Progenitor cell of endocrine pancreas (in vitro differentiated cells): Measurements from ENCODE around the gene SLC25A52. TPM values are rescaled to one million over a fixed set of nuclear protein-coding genes. Genes with fewer than 3 reads are reported as not detected.
"Not testable (repeated sequence)": the region's sequence is repeated elsewhere in the genome, so short reads cannot be mapped to it uniquely, and the experiment has no call there.

Experiments used
- DNase-seq: peaks from one replicate; pipeline ENCODE4 v3.0.0; 2021; ENCODE audit warnings: low spot score; ENCODE audit not compliant: unreplicated experiment
- H3K27ac Mint-ChIP-seq: 2 replicates; pipeline ENCODE4 v1.8.0; 2021; ENCODE audit warnings: mild to moderate bottlenecking, moderate library complexity, mixed read lengths
- H3K27me3 Mint-ChIP-seq: 2 replicates; pipeline ENCODE4 v1.8.0; 2021; ENCODE audit warnings: mixed read lengths
- H3K36me3 Mint-ChIP-seq: 2 replicates; pipeline ENCODE4 v1.8.0; 2022; ENCODE audit warnings: mixed read lengths; ENCODE audit not compliant: insufficient read depth
- H3K4me1 Mint-ChIP-seq: 2 replicates; pipeline ENCODE4 v1.8.0; 2021; ENCODE audit warnings: low read depth, mixed read lengths
- H3K4me3 Mint-ChIP-seq: 2 replicates; pipeline ENCODE4 v1.8.0; 2021; ENCODE audit warnings: low read depth, mild to moderate bottlenecking, moderate library complexity, mixed read lengths
- H3K9me3 Mint-ChIP-seq: 2 replicates; pipeline ENCODE4 v1.8.0; 2021; ENCODE audit warnings: low read depth, mixed read lengths
- CTCF ChIP-seq: fragments of 200-600 bp; sonication (generic); IDR thresholded peaks from one replicate; pipeline ENCODE4 v1.5.0; 2021; ENCODE audit warnings: antibody characterized with exemption, mild to moderate bottlenecking; ENCODE audit not compliant: unreplicated experiment
- total RNA-seq: library from RNA; stranded (reverse); gene quantifications from 2 replicates; pipeline ENCODE4 v1.2.1, GENCODE V29; 2021

The SLC25A52 gene
- total RNA-seq, 1 donor from 2014 or later, result not detected

- peaks cover 4% of the 10 kb centered on the region for H3K36me3 Mint-ChIP-seq
- peaks cover 19% of the 10 kb centered on the region for H3K9me3 Mint-ChIP-seq
- DNase-seq, result no peak
- H3K4me1 Mint-ChIP-seq, result no peaks in the 10 kb centered on the region
- H3K27ac Mint-ChIP-seq, result no peak overlapping the region
- no peak for TF ChIP-seq CTCF
- no peaks in the 10 kb centered on the region for H3K27me3 Mint-ChIP-seq
- H3K4me3 Mint-ChIP-seq, result no peak overlapping the region
Observed at GRCh38 chr18:31740180-31740579, 20.5 kb downstream of the SLC25A52 start.

- no peaks in the 10 kb centered on the region for H3K4me1 Mint-ChIP-seq
- H3K27me3 Mint-ChIP-seq, result no peaks in the 10 kb centered on the region
- no peak overlapping the region for H3K4me3 Mint-ChIP-seq
- peaks cover 4% of the 10 kb centered on the region for H3K36me3 Mint-ChIP-seq
- no peak overlapping the region for H3K27ac Mint-ChIP-seq
- peaks cover 19% of the 10 kb centered on the region for H3K9me3 Mint-ChIP-seq
- TF ChIP-seq CTCF, result no peak
- no peak for DNase-seq
Observed at GRCh38 chr18:31739651-31740050, 21.0 kb downstream of the SLC25A52 start.

GRCh38 chr18:31738460-31739407 lies 21.9 kb downstream of the SLC25A52 start:
- no peak for DNase-seq
- Mint-ChIP-seq H3K4me3 (no peak overlapping the region), H3K27ac (no peak overlapping the region), H3K9me3 (peaks cover 23% of the 10 kb centered on the region), H3K4me1 (no peaks in the 10 kb centered on the region), H3K36me3 (peaks cover 4% of the 10 kb centered on the region), H3K27me3 (no peaks in the 10 kb centered on the region)
- TF ChIP-seq CTCF, result no peak

- TF ChIP-seq CTCF, result no peak
Observed at GRCh38 chr18:31736630-31737029, 24.1 kb downstream of the SLC25A52 start.

GRCh38 chr18:31731628-31732027 lies 29.1 kb downstream of the SLC25A52 start:
- no peak overlapping the region for H3K27ac Mint-ChIP-seq
- no peak for DNase-seq
- H3K9me3 Mint-ChIP-seq, result peaks cover 7% of the 10 kb centered on the region
- H3K36me3 Mint-ChIP-seq, result no peaks in the 10 kb centered on the region
- no peaks in the 10 kb centered on the region for H3K4me1 Mint-ChIP-seq
- peaks cover 6% of the 10 kb centered on the region for H3K27me3 Mint-ChIP-seq
- no peak for TF ChIP-seq CTCF
- H3K4me3 Mint-ChIP-seq, result no peak overlapping the region

More at GRCh38 chr18:31736630-31737029, 24.1 kb downstream of the SLC25A52 start:
- Mint-ChIP-seq H3K27ac (no peak overlapping the region), H3K36me3 (peaks cover 4% of the 10 kb centered on the region), H3K4me1 (no peaks in the 10 kb centered on the region), H3K9me3 (peaks cover 23% of the 10 kb centered on the region), H3K27me3 (no peaks in the 10 kb centered on the region), H3K4me3 (no peak overlapping the region)
- no peak for DNase-seq

GRCh38 chr18:31729196-31729595 lies 31.5 kb downstream of the SLC25A52 start:
- not testable (repeated sequence) for H3K4me3 Mint-ChIP-seq

More at GRCh38 chr18:31729196-31729595, 31.5 kb downstream of the SLC25A52 start:
- not testable (repeated sequence) for H3K36me3 Mint-ChIP-seq, DNase-seq, H3K4me1 Mint-ChIP-seq, H3K27me3 Mint-ChIP-seq, H3K9me3 Mint-ChIP-seq, H3K27ac Mint-ChIP-seq
